ENCODE measurements around the gene PLA2G4B.

Gene PLA2G4B

DNA sequence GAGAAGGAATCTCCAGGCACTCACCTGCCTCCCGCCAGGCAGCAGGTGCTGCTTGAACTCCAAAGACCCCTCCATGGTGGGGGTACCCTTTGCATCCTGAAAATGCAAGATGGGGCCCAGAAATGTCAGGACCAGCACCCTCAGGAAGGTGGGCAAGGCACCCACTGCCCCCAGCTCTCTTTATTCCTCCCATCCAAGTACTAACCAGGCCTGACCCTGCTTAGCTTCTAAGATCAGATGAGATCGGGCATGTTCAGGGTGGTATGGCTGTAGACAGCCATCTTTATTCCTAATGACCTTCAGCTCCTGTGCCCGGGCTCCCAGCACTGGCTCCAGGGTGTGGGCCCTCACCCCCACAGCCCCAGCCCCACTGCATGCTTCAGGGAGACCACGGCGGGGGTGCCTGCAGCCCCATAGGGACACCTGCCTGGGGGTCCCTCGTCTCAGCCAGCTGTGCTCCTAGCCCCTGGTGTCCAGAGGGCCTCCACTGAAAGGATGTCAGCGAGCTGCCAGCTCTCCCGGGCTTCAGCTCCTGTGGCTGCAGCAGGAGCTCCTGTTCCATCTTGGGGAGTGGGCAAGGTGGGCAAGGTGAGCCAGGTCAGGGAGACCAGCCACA lies 13.2 kb downstream of the PLA2G4B start:
- DNase-seq (ENCODE audit: low read depth), result no peak

DNA sequence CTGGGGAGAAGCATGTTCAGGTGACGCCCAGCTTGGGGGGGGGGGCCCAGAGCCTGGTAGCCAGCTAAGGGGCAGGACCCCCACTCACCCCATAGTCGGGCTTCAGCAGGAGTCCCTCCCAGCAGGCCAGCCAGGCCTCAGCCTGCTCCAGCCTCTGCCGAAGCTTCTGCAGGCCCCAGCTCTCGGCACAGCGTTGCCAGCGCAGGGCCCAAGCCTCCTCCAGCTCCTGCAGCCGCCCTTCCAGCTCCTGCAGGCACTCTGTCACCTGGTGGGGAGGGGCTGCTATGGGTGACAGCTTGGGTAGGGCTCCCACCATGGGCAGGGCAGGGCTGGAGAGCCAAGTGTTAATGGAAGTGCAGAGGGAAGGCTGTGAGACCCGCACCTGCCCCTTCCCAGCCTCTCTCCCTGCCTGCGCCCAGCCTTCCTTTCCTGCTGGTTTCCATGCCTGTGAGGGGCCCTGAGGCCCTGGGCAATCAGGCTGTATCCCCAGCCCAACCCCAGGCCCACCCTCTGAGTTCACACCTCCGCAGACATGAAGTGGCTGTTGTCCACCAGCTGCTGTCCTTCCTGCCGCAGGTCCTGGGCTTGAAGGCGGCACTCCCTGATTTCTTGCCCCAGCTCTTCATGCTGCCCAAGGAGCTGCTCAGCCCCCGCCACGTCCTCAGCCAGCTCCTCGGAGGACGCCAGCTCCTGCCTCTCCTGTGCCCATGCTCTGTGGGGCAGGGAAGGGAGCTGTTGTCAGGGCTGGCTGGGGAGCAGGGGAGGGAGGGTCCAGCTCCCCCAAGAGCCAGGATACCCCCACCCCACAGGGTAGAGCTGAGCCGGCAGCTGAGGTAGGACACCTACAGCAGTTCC lies 14.3 kb downstream of the PLA2G4B start:
- DNase-seq (ENCODE audit: low read depth), result no peak

DNA sequence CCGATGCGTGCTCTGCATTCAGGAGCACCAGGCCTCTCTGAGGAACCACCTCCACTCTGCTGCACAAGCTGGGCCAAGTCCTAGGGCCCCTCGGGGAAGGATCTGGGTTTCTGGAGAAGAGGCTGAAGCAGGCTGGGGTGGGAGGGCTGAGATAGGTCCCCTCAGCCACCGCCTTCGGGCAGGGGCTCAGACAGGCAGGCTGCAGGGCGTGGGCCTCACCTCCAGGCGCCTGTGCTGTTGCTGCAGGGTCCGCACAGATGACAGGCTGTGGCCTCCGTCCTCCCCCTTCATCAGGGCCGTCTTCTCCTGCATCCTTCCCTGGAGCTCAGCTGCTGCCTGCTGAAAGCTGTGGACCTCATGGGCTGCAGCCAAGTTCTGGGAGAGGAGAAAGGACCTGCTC lies 15.2 kb downstream of the PLA2G4B start:
- no peak for DNase-seq (ENCODE audit: low read depth)

DNA sequence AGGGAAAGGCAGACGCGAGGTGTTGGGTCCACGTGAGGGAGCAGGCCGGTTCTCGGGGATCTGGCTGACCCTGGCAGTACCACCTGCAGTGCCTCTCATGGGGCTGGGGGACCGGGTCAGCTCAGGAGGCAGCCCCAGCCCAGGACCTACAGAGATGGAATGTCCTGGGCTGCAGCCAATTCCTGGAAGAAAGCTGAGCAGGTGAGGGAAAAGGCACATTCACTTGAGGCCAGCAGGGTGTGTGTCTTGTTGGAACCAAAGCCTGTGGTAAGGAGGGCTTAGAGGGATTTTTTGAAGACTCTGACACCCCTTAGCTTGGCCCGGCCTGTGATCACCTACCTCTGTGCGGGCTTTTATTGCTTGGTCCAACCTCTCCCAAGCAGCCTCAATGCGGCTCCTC lies 15.8 kb downstream of the PLA2G4B start:
- no peak for DNase-seq (ENCODE audit: low read depth)

DNA sequence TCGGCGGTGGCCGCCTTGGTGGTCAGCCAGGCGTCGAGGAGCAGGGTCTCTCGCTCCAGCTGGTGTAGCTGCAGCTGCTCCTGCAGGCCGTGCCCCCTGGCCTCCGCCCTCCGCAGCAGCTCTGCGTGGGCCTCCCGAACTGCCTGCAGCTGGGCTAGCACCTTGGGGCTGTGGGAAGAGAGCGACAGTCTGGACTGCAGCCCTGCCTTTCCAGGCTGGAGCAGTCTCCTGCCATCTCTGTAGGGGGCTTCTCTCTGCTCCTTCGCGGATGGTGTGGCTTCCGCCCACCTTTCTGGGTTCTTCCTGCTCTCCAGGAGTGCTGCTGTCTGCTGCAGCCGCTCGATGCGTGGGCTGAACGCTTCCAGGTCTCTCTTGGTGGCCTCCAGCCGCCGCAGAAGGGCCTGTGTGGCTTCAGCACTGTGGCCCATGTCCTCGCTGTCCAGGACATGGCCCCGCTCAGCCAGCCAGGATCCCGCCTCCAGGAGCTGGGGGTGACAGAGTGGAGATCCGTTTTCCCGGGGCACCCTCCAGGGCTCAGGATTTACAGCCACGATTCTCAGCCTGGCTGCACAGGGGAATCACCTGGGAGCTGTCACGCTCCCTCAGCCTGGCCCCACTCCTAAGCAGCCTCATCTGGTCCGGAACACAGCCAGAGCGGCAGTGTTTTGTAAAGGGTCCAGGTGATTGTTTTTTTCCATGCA lies 16.8 kb downstream of the PLA2G4B start:
- DNase-seq (ENCODE audit: low read depth), result no peak

DNA sequence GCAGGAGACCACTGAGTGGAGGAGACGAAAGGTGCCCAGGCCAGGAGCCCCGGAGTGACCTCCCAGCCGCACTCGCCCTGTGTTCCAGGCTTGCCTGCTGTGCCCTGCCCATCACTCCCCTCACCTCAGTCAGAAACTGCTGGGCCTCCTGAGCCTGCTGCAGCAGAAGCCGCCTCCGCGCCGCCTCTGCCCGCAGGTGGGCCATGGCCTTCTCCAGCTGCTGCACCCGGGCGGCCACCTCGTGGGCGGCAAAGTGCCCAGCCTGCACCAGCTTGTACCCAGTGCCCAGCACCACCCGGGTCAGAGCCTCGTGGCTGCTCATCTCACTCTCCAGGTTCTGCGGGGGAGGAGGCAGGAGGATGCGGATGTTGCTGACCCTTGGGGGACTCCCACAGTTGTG lies 17.6 kb downstream of the PLA2G4B start:
- DNase-seq (ENCODE audit: low read depth), result no peak

DNA sequence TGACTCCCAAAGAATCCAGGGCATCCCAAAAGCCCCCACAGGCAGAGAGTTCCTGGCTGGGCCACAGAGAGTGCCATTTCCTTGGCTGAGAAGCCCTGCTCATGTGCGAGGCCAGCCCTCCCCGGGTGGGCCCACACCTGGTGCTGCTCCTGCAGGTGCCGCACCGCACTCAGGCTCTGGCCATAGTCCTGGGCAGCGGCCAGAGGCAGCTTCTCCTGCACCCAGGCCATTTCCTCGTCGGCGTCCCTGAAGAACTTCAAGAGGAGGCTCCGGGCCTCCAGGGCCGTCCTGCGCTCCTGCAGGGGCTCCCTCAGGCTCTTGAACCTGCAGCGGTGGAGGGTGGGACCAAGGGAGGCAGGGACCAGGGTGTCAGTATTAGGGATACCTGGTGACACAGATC lies 18.1 kb downstream of the PLA2G4B start:
- DNase-seq (ENCODE audit: low read depth), result no peak

DNA sequence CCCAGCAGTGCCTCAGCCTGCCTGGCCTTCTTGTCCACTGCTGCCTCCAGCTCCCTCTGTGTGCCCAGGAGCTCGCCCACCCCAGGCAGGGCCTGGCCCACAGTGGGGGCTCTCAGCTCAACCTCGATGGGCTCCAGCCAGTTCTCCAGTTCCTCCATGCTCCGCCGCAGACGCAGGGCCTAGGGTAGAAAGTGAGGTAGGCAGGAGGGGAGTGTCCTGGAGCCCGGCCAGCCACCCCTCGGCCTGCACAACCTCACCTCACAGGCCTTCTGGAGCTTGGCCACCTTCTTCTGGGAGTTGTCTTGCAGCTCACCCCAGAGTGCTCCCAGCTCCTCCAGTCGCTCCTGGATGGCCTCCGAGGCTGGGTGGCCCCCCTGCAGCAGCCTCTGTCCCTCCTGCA lies 18.7 kb downstream of the PLA2G4B start:
- no peak for DNase-seq (ENCODE audit: low read depth)

DNA sequence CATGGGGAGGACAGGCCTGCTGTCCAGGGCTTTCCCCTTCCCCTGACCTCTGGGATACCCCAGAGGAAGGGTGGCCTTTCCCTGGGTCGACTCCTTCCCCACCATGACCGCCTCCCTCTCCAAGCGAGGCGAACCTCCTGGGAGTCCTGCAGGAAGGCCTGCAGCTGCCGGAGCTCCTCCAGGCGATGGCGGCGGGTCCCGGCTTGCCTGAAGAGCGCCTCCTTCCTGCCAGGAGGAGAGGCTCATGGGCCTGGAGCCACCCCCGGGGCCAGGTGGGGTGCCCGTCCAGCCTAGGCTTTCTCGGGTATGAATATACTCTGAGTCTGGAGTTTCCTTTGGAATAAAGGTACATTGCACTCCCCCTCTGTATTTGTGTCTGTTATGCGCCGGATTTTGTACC lies 20.1 kb downstream of the PLA2G4B start:
- no peak for DNase-seq (ENCODE audit: low read depth)

DNA sequence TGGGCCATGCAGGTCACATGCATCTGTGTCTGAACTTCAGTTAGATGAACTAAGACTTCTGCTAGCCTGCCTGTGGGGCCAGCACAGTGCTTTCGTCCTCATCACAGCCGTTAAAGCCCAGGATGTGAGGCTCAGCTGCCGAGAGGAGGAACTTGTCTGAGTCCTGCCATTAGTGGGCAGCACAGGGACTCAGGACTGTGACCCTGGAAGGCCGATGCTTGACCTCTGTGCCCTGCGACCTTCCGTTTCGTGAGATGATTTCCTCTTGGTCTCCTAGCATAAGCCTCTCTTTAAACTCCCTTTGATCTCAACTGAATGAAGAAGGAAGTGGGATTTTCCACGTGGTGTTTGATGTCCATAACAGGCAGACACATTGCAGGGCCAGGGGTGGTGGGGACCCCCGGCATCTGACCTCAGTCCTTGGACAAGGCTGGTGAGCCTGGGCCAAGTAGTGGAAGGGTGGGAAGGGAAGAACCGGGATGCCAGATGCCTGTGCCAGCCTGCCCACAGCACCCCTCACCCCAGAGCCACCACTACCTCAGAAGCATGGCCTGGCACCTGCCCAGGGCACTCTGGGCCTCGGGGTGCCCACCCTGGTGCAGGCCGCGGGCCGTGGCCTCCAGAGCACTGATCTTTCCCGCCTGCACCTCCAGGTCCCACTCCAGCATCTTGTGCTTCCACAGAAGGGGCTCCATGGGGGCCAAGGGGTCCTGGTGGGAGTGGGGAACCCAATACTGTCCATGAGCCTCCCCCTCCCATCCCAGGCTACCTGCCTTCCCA lies 21.6 kb downstream of the PLA2G4B start:
- DNase-seq (ENCODE audit: low read depth), result no peak

DNA sequence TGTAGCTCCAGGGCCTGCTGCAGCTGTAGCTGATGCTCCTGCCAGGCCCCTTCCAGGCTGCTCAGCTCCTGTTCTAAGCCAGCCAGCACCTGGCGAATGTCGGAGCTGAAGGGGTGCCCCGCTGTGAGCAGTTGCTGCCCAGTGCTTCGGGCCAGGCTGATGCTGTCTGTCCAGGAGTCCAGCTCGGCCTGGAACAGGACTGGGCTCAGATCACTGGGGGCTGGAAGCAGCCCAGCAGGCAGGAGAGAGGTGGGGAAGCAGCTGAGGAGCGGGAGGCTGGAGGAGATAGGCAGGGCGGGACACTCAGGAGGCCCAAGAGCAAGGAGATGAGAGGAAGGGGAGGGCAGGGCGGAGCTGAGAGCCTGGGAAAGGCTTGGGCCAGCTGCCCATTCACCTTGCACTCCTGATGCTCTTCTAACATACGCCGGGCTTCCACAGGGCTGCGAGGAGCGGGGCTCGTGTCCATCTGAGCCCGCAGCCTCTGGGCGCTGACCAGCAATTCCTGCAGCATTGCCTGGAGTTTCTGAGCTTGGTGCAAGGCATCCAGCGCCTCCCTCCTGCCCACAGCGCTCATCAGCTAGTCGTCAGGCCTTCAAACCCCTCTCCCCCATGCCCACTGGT lies 23.2 kb downstream of the PLA2G4B start:
- no peak for DNase-seq (ENCODE audit: low read depth)

DNA sequence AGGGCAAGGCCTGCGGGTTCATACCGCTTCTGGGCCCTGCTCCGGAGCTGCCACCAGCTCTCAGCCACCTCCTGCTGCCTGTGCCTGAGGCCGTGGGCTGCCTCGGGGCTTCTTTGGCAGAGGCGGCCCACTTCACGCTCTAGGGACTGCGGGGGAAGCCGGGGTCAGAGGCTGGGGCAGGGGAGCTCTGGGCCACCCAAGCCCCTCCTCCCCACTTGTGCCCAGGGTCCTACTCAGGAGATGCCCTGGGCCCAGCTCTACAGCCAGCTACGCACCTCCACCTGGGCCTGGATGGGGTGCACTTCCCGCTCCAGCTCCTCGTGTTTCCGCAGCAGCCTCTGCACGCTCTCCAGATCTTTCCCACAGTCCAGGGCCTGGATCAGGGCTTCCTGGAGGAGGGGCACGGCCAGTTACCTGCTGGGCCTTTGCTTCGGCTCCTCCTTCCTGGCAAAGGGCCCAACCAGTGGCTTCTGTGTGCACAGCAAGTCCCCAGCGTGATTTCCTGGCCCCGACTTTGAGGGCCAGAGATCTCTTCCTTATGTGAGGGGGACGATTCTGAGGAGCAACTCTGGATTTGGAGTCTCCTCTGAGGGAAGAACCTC lies 24.0 kb downstream of the PLA2G4B start:
- no peak for DNase-seq (ENCODE audit: low read depth)

DNA sequence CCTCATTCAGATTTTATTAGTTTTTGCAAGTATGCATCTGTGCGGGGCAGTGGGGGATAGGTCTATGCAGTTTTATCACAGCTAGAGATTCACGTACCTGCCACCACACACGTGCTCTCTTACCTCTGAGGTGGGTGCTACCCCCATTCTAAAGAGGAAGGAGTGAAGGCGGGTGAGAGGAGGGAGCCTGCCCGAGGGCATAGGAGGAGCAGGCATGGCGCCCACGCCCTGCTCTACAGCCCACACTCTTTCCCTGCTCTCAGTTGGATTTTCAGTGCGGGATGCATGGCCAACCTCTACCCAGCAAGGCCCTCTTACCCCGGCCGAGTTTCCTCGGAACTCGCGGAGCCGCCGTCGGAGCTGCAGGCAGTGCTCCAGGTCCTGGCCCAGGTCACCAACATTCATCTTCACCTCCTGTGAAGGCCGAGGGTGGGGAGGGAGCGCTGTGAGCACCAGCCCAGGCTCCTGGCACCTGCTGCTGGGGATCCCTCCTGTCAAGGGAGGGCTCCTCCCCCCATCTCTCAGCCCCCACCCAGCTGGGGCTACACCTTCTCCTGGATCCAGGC lies 26.9 kb downstream of the PLA2G4B start:
- no peak for DNase-seq (ENCODE audit: low read depth)

DNA sequence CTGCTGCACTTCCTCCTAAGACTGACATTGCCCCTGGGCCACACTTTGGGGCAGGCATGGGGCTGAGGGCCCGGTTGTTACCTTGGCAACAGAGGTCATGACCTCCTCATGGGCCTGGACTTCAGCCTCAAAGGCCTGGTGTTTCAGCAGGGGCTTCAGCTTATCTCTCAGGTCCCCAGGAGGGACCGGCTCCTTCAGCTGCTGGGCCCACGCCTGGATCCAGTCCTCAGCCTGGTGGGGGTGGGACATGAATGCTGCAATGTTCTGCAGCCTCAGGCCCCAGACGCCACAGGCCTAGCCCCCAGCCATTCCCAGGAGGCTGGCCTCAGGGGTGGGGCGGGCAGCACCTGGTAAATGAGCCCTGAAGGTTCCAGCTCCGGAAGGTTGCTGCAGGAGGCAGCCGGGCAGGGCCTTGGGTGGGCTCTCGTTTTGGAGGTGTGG lies 27.6 kb downstream of the PLA2G4B start:
- no peak for DNase-seq (ENCODE audit: low read depth)

DNA sequence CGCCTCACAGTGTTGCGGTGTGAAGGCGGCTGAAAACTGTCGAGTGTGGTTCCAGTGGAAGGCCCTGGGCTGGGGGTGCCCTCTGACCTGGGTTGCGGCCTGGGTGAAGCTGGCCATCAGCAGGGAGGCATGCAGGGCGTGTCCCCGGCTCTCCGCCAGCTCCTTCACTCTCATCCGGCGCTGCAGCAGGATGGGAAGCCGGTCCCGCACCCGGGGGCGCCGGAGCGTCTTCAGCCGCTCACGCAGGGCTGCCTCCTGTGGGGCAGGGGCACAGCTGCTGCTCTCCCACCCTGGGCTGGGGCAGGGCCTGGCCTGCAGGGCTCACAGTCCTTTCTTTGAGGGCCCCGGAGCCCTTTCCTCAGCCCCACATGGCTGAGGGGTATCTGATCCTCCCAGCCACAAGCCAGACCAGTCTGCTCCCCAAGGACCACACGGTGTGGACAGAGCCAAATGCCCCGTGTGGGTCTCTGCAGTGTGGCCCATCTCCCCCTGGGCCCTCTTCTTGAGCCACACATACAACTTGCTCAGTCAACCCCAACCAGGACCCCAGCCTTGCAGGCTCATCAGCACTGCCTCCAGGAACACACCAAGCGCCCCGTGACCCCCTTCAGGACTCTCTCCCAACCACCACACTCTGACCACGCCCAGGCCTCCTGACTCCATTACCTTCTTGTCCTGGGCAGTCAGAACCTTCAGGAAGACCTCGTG lies 28.4 kb downstream of the PLA2G4B start:
- DNase-seq (ENCODE audit: low read depth), result no peak

DNA sequence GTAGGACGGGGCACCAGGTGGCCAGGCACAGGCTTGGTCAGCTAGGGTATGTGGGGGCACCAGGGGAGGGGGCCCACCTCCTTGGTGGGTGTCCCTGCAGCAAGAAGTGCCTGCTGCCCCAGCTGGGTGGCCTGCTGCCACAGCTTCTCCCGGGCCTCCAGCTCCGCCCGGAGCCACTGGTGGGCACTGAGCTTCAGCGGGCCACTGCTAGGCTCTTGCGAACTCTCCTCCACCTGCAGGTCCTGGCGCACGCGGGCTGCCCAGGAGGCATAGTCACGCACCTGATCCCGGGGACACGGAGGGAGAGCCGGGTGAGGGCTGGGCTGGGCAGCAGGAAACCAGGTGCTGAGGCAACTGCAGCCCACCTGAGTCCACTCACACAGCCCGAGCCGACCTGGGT lies 29.7 kb downstream of the PLA2G4B start:
- no peak for DNase-seq (ENCODE audit: low read depth)

DNA sequence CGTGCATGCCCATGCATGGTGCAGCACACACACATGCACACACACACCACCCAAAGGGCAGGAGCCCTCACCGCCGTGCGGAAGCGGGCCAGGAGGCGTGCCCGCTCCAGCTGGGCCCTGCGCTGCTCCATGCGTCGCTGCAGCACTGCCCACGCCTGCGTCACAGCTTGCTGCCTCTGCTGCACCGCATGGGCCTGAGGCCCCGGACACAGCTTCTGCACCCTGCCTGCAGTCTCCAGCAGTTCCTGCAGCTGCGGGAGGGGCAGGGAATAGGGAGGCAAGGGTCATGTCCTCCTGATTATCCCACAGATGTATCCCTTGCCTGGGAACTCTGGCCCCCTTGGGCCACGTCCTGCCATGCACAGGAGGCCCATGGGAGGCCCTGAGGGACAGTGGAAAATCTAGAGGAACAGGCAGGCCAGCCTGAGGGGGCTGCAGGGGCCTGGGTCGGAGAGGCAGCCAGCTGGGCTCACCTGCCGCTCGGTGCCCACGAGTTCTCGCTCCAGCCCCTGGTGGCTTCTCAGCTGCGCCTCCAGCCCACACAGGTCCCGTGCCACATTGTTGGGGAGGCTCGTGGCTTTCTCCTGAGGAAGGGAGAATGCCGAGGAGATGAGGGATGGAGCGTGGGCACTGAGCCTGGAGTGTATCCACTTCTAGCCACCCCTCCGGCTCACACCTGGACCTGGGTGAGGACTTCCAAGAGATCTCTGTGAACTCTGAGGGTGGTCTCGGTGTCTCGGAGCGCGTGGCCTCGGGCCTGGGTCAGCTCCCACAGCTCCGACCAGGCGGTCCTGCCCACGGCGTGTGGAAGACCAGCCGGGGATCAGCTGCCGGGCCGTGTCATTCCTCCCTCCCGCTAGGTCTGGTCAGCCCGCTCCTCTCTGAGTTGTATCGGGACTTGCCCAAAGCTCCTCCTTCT lies 31.4 kb downstream of the PLA2G4B start:
- DNase-seq (ENCODE audit: low read depth), result no peak

DNA sequence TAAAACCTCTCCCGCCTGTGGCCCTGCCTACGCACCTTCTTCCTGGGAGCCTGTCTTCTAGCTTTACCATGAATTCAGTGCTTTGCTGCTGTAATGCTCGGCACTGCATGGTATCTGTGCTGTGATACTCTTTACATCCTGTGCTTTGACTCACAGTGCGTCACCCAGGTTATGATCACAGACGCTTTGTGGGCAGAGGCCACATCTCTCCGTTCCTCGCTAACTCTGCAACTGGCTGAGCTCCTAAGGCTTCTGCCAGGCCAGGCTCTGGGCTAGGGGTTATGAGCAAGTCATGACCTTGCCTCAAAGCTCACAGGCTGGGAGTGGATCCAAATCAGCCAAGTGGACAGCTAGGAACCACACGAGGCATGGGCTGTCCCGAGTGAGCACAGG lies 32.0 kb downstream of the PLA2G4B start:
- peak; percentile 21 for DNase-seq (ENCODE audit: low read depth)

DNA sequence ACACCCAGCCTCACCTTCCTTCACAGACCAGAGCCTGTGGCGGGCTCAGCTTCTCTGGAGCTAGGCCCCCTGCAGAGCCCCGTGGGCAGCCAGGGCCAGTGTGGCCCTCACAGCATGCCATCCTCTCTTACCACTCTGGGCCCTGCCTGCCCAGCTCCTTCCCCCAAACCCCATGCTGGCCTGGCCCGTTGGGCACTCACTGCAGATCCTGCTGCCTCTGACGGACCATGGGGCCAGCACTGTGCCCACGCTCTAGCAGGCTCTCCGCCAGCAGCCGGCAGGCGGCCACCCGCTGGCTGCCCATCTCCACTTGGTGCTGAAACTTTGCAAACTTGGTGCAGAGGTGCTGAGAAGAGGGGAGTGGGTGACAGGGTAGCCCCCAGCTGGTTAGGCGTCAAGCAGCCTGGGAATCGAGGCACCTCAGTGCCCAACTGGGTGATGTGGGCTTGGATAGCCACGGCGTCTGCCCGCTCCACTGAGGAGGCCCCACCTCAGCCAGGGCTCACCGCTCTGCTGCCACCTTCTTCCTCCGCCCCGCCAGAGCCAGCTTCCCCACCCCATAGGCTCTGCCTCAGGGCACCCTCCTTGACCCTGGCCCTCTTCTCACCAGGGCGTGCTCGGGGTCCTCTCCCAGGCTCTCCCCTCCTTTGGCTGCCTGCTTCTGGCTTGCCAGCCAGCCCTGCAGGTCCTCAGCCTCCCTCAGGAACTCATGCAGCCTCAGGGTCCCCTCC lies 32.7 kb downstream of the PLA2G4B start:
- no peak for DNase-seq (ENCODE audit: low read depth)
